Superior temporal gyrus (tissue), 1 donor: ENCODE measurements around the gene CHMP2A.

Source experiments
- DNase-seq: peaks from one replicate; pipeline ENCODE4 v3.0.0-alpha.2; 2016; ENCODE audit errors: extremely low spot score

Gene CHMP2A

DNA sequence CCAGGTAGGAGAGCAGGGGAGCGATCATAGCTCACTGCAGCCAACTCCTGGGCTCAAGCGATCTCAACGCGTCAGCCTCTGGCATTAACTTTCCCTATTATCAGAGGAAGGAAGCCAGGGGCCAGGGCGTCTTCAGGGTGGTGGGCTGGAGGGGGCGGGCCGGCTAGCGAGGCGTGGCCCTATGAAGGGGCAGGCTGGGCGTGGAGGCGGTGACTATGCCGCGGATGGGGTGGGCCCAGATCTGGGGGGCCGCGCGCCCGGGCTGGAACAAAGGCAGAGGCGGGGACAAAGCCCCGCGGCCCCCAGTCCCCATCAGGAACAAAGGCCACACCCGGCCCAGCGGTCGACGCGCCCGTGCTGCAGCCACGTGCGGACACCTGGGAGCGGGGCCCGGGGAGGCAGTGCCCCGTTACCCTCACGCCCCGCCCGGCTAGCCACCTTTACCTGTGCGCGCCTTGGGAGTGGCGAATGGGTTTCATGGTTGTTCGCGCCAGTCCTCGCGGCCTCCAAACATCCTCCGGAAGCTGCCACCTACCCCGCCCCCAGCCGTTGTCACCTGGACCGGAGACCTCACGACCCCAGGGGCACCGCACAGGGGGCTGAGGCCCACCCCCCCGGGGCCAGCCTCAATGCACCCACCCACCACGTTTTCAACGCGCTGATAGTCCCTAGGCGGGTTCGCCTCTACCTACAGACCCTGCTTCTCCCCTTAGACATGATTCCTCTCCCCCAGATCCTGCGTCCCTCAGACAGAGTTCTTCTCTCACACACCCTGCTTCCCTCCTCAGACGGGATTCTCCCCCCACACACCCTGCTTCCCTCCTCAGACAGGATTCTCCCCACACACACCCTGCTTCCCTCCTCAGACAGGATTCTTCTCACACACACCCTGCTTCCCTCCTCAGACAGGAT is 16.4 kb downstream of the CHMP2A start:
- DNase-seq = no peak

DNA sequence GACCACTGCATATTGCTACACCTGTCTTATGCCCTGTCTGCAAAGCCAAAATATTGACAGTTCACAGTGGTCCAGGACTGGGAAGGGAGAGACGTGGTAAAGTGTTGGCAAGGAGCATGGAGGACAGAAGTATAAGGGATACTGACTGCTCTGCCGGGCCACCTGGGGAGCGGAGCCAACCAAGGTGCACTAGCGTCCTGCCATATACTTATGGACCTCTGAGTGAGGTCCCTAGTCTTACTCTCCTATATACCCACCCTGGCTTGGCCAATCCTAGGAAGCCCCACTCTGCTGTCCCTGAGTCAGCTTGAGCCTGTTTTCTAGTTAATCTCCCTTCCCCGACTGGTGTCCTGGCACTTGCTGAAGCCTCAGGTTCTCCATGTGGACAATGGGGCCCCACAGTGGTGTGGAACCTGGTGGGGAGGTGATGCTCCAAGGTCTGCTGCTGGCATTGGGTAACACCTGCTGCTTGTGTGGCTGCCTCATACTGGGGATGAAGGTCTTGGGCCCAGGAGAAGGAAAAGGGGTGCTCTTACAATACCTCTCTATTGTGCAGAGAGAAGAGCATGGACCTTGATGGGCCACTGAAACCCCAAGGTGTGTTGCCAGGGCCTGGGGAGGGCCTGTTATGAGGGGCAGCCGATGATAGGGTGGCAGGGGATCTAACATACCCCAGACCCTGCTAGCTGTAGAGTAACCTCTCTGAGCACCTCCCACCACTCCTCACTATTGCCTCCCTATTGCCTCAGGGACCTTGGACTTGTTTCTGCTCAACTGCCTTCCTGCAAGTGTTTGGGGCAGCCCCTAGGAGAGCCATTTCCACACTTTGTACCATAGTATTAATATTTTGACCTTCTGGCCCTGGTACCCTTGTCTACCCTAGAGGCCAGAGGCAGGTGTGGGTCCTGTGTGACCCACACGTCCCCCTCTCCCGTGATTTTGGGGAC is 17.8 kb downstream of the CHMP2A start:
- DNase-seq = no peak

DNA sequence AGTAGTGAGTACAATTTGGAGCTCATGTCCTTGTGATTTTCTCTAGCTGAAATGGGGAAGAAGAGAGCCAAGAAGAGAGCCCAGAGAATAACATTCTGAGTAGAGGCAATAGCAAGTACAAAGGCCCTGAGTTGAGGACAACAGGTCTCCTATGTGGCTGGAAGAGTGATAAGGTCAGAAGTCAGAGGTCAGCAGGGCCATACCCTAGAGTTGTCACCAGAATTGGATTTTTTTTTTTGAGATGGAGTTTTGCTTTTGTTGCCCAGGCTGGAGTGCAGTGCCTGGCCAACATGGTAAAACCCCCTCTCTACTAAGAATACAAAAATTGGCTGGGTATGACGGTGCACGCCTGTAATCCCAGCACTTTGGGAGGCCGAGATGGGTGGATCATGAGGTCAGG is 19.0 kb downstream of the CHMP2A start:
- DNase-seq = no peak

DNA sequence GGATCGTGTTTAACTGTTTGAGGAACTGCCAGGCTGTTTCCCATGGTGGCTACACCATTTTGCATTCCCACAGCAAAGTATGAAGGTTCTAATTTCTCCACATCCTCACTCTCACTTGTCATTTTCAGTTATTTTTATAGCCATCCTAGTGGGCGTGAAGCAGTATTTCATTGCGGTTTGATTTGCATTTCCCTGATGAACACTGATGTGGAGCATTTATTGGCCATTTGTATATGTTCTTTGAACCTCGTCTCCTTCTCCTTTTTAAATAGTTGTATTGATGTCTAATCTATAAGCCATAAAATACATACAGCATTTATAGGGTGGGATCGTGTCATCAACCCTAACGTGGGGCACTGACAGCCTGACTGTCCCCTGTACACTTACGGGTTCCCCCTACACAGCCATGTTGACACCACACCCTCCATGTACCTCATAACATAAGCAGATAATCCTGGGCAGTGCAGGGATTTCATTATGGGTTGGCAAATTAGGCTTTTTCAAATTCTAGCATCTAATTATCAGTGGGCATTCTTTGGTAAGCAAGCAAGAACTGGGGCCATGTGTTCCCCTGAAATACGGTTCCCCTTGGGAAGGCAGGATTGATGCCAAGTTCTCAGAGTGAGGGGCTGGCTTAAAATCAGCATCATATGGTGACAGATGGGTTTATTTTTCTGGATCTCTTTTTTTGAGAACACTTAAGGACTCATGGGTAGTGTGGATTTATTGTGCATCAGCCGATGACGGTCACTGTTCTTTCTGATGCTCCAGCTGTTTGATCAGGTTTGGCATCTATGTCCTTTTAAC is 23.7 kb downstream of the CHMP2A start:
- DNase-seq = no peak

DNA sequence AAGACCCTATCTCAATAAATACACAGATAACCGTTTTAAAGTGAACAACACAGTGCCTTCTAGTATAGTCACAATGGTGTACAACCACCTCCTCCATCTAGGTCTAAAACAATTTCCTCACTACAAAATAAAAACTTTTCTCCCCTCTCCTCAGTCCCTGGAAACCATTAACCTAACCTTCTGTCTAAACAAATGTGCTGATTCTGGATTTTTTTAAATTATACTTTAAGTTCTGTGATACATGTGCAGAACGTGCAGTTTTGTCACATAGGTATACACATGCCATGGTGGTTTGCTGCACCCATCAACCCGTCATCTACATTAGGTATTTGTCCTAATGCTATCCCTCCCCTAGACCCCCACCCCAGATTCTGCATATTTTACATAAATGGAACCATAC is 25.5 kb downstream of the CHMP2A start:
- no peak for DNase-seq

DNA sequence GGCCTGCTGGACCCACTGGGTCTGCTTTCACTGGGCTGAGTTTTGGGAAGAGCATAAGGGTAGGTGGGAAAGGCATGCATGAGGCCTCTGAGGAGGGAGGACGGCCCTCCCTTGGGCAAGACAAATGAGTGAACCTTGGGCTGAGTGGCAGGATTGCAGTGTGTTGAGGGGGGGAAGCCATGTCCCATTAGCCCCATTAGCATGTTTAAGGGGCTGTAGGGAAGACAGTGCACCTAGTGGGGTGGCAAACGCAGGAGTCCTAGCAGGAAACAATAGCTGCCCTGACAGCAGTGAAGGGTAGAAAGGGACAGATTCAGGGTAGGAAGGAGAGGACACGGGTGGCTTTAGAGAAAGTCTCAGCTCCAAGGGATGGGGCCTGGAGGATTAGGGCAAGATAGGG is 32.2 kb downstream of the CHMP2A start:
- DNase-seq = no peak

DNA sequence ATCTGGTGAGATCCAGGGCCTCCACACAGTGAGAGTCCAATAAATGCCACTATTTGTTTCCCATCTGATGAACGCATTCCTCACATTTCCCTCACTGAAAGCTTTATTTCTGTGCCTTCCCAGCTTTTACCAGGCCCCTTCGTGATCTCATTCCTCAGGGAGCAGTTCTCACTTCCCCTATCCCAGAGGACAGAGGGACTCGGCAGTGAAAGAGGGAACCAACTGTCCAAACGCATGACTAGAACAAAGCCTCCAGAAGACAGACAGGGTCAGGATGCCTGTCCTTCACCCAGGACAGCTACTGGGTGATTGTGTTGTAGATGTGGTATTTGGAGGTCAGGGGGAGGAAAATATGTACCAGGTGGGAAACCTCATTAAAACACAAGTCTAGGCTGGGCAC is 33.3 kb downstream of the CHMP2A start:
- no peak for DNase-seq

DNA sequence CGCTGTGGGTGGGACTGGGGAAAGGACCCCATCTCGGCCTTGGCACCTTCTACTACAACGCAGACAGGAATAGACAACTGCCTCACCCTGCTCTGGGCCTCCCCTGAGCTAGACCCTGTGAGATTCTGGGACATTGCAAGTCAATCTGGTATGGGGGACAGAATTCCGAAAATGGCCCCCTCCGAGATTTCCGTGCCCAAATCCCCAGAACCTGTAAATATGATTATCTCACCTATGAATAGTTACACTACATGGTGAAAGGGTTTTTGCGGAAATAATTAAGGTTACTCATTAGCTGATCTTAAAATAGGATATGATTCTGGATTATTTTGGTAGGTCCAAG is 34.7 kb downstream of the CHMP2A start:
- DNase-seq = no peak

DNA sequence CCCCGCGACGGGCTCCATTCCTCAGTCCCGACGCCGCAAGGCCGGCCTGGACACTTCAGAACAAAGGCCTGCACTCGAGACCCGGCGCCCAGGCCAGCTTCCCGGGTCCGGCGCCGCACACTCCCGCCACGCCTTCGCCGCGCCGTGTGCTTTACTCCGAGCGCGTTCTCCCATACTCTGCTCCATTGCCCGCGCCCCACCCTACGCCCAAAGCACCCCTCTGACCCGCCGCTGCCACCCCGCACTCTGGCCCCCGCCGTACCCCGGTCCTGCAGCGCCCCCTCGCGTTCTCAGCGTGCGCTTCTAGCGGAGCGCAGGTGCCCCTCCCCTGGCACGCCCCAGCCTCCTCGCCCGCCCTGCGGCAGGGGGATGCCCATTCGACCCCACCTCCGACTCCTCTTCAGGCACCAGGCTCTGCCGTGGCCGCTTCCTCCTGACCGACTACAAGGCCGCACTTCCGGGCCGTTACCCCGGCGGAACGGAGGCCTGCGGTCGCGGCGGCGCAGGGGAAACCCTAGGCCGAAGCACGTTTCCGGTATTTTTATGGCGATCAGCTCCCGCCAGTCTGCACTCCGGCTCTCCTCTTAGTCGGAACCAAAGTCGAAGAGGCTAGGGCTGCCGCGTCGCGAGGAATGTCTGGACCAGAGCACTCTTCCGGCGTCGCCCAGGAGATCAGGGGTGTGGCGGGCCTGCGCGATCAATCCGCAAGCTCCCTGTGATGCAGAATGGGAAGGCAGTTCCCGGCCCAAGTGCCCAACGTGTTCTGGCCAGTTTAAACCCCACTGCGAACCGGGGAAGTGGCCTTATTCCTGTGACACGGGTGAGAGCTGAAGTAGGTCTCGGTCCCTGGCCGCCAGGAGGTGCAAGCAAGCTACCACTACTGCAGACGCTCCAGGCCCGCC is 35.3 kb downstream of the CHMP2A start, which contains the start of gene ZBTB45:
TSS of gene ZBTB45 (minus strand) at position 456 of the 902 bp plus-strand sequence. CDS start 2,137 bp downstream, outside the sequence.
- DNase-seq = peak; percentile 97

DNA sequence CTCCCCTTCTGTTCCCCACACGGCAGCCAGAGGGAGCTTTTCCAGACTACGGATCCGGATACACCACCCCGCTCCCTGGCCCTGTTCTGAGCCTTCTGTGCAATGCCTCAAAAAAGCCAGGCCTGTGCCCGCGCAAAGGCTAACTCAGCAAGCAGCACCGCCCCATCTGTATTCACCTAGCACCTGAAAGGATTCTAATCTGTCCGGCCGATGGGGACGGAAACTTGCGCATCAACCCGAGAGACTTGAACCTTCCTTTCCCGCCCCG is 35.9 kb downstream of the CHMP2A start:
- DNase-seq = peak; percentile 50

DNA sequence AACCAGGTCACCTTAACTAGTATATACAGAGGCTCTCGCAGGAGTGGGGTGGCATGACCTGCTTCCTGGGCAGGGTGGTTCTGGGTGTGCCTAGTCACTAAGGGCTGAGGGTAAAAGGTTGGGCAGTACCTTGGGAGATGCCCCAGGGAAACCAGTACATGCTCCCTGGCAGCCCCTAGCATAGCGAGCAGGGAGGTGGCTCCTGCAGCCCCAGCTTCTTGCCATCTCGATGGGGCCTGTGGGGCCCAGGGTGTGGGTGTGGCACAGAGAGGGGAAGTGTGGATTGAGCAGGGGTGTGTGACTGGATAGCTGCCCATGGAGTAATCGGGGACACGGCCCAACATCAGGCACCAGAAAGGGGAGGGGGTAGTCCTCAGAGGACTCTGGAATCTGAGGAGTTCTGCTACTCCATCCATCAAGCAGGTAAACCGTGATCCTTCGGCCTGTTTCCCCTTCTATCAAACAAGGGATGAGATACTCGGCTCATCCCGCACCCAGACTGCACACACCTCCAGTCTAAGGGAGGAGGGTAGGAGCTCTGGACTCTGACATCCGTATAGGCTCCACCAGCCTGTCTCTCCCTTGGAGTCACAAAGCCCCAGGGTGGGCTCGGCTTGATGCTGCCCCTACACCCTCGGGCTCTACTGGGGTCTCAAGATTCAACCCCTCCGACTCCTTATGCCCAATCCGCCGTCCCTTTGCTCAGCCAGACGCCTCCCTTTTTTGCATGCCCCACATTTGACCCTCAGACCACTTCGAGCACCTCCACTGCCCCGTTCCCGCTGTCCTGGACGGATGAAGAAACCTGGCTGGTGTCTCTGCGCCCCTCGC is 36.4 kb downstream of the CHMP2A start:
- no peak for DNase-seq

DNA sequence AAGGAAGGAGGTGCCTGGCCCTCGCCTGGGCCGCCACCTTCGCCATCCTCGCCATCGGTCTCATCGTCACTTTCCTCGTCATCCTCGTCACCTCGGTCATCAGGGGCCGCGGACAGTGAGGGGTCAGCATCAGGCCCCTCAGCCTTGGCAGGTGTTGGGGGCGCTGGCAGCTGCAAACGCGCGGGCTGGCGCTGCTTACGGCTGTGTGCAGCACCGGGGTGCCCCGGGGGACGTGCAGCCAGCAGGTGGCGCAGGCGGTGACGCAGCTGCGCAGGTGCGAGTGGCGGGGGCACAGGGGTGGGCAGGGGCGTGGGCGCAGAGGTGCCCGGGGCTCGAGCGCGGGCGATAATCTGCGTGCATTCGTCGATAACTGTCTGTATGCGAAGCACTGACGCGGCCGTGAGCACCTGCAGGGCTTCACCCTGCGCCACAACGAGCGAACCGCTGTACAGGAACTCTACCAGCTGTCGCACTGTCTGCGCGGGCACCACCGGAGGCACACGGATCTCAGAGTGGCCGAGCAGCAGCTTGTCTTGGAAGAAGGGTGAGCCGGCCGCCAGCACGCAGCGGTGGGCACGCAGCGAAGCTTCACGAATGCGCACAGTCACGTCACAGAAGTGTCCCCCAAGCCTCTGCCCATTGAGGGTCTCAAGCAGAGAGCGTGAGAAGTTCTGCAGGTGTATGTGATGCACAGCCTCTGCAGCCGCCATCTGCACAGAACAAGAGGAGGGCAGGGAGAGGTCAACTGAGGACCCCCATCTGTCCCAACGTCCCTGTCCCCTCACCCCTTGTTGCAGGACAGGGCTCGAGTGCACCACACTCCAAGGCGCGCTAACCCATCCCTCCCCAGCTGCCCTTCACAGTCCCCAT is 37.7 kb downstream of the CHMP2A start:
- DNase-seq = no peak

DNA sequence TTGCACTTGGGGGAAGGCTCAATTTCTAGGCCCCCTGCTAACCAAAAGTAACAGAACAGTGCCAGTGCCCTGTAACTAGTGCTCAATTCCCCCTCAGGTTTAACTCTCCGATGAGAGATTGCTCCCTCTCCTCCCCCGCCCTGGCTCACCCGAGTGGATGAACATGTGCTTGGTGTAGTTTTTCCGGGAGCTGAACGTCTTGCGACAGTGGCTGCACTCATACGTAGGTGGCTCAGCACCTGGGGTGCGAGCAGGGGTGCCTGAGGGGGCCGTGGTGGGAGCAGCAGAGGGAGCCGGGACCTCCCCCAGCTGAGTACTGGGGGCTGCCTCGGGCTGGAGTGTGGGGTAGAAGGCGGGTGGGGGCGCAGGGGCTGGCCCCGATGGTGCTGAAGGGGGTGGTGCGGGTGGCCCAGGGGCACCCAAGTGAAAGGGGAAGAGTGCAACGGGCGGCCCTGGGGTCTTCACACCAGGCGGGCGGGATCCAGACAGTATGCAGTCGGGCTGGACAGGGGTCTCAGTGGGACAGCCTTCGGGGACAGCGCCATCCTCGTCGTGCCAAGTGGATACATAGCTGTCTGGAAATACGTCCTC is 38.6 kb downstream of the CHMP2A start:
- no peak for DNase-seq

DNA sequence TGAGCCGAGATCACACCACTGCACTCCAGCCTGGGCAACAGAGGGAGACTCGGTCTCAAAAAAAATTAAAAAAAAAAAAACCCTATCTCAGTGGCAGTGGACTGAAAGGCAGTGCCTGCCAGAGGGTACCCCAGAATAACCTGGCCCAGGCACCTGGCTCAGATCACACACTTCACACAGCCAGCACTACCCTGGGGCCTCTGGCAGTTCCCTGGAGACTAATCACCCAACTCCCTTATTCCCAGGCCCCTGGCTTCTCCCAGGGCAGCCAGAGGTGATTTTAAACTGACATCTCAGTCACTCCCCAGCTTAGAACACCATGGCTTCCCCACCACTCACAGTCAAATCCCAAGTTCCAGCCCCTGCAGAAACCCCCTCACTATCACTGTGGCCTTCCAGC is 39.6 kb downstream of the CHMP2A start:
- DNase-seq = no peak

DNA sequence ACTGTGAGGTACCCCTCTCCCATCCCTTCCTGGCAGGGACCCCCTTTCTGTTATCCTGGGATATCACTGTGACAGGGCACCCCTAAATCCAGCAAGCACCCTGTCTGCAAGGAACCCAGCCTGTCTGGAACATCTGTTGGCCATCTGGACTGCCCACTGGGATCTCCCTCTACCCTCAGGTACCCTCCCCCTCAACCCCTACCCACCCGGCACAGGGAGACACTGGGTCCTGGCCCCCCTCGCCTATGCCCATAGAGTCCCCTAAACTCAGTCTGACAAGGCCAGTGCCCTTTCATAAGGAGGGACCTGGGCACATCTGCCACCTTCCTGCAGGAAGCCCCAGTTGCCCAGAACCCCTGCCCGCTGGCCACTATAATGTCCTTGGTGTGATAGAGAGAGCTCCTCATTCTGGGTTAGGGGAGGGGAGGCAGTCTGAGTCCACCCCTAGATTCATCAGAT is 40.3 kb downstream of the CHMP2A start:
- no peak for DNase-seq

DNA sequence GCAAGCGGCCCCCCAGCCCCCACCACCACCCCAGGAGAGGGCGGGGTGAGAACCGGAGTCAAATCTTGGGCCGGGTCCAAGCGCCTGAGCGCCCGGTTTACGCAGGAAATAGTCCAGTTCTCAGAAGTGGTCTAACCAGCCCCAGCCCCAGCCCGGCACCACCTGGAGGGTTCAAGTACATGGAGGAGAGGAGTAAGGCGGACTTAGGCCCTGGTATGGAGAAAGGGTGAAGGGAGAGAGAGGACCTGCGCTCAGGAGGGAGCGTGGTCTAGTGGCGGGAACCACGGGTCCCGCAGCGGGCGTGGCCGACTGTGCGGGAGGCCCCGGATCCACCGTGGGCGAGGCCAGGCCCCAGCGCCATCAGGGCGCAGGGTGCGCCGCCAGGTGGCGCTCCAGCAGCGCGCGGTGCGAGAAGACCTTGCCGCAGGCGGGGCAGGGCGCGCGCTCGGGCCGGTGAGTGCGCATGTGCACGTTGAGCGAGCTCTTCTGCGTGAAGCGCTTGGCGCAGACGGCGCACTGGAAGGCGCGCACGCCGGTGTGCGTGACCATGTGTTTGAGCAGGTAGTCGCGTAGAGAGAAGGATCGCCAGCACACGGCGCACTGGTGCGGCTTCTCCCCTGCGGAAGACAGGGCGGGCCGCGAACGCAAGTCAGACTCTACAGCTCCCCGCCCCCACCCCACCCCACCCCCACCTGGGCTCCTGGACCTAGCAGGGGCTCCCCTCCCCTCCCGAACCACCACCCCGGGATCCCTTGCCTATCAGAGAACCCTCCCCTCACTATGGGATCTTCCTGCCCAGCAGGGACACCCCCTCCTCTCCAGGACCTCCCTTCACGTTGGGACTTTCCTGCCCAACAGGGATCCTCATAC is 41.0 kb downstream of the CHMP2A start:
- DNase-seq = peak; percentile 88

DNA sequence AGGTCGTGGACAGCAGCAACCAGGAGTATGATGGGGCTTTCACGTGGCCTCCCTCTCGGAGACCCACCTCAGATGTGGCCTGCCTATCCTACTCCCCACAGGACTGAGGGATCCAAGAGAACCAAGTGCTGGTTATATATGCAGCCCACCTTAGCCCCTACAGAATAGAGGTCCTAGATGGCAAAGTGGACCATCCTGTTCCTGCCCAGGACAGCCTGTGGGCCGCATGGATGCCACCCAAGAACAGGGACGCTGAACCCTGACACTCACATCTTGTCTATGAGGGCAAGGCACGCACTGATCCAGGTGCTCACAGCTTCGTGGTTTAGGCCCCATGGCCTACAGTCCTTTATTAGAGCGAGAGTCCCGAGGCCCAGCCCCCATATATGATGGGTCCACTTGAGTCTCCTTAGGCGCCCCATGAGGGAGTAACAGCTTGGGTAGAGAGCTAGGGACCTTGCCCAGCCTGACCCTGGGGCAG is 41.7 kb downstream of the CHMP2A start:
- no peak for DNase-seq
